NCI-H446 treated with DMSO at 0.1 percent for 48 hours (cell line): ENCODE measurements around the gene TNFRSF25.

ENCODE experiments used
- DNase-seq: peaks from one replicate; lab custom pipeline; 2025; lab: John Stamatoyannopoulos, UW

Gene TNFRSF25, protein sequence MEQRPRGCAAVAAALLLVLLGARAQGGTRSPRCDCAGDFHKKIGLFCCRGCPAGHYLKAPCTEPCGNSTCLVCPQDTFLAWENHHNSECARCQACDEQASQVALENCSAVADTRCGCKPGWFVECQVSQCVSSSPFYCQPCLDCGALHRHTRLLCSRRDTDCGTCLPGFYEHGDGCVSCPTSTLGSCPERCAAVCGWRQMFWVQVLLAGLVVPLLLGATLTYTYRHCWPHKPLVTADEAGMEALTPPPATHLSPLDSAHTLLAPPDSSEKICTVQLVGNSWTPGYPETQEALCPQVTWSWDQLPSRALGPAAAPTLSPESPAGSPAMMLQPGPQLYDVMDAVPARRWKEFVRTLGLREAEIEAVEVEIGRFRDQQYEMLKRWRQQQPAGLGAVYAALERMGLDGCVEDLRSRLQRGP

GRCh38 chr1:6466023-6466422 is at the start of gene TNFRSF25:
TSS of gene TNFRSF25 (minus strand) at chr1:6466173. CDS start at chr1:6466107, 66 bp downstream.
- no peak for DNase-seq

- DNase-seq = no peak
Measured at GRCh38 chr1:6515771-6516170, 49.8 kb upstream of the TNFRSF25 start.

DNA sequence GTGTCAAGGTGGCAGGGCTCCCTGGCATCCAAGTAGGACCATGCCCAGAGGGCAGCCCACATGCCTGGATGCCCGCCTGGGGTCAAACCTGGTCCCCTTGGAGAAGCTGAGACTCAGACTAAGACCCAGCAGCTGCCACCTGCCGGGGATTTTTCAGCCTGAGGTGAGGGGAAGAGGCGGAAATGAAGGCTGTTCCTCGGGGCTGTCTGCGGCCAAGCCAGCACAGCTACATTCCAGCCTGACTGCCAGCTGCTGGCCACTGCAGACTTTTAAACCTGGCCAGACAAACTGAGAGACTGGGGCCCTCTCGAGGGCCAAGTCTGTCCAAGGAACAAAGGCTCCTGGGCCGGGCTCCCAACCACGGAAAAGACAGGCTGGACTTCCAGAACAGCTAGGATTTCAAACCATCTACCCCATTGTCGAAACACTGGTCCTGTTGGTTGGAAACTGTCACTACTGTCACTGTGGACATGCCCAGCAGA is 47.4 kb upstream of the TNFRSF25 start:
- DNase-seq = no peak

DNA sequence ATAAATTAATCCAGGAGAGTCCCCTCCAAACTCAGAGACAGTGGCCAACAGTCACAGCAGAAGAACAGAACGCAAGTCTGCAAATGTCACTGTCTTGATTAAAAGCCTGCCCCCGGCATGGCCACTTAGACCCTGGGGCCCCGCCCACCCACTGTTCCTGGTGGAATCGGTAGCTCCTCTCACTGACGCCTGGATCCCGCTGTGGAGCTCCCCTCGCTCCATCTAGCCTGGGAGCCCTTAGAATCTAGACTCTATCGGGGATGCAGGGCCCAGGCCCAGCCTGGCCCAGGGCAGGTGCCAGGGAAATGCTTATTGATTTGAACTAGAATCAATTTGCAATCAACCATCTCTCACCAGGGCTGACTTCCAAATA is 46.9 kb upstream of the TNFRSF25 start:
- no peak for DNase-seq

- no peak for DNase-seq
Measured at GRCh38 chr1:6512245-6512907, 46.4 kb upstream of the TNFRSF25 start.

- DNase-seq = no peak
Measured at GRCh38 chr1:6511561-6512244, 45.7 kb upstream of the TNFRSF25 start.

DNA sequence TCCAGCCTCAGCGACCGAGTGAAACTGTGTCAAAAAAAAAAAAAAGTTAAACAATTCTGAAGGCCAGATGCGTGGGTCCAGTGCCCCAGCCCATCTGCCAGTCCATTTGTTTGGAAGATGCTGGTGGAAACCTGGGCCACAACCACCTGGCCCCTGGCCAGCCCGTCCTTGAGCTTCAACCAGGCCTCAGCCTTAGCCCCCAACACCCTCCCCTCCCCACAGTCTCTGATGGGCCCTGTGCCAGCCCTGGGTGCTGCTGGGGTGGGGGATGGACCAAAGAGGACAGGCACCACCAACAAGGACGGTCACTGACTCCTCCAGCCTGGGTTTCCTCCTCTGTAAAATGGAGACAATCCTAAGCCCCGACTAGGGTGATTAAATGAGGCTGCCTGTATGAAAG is 45.1 kb upstream of the TNFRSF25 start:
- DNase-seq = peak; percentile 46

DNA sequence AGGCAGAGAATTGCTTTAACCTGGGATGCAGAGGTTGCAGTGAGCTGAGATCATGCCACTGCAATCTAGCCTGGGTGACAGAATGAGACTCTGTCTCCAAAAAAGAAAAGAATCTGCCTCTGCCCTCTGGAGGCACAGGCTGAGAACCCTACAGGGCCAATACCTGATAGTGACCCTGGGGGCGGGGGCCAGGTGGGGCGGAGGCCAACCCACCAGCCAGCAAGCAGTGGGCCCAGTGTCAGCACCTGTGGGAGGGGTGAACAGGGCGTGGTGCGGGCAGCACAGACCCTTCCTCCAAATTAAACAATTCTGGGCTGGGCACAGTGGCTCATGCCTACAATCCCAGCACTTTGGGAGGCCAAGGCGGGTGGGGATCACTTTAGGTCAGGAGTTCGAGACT is 44.5 kb upstream of the TNFRSF25 start:
- no peak for DNase-seq

- DNase-seq = no peak
Measured at GRCh38 chr1:6509919-6510291, 43.9 kb upstream of the TNFRSF25 start.

- DNase-seq = no peak
Measured at GRCh38 chr1:6509220-6509918, 43.4 kb upstream of the TNFRSF25 start.

DNA sequence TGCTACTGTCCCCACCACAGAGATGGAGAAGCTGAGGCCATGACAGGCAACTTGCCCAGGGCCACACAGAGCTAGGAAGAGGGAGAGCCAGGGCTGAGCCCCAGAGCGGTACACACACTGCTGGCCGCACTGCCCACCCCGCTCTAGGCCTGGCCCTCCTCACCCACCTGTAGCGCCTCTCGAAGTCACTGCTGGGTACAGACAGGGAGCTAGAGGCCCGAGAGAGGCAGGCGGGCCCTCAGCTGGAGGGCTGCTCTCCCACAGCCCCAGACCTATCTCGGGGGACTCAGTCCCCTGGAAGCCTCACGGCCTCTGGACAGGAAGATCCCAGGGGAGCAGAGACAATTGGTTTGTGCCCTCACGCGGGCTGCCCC is 42.8 kb upstream of the TNFRSF25 start:
- DNase-seq = no peak

DNA sequence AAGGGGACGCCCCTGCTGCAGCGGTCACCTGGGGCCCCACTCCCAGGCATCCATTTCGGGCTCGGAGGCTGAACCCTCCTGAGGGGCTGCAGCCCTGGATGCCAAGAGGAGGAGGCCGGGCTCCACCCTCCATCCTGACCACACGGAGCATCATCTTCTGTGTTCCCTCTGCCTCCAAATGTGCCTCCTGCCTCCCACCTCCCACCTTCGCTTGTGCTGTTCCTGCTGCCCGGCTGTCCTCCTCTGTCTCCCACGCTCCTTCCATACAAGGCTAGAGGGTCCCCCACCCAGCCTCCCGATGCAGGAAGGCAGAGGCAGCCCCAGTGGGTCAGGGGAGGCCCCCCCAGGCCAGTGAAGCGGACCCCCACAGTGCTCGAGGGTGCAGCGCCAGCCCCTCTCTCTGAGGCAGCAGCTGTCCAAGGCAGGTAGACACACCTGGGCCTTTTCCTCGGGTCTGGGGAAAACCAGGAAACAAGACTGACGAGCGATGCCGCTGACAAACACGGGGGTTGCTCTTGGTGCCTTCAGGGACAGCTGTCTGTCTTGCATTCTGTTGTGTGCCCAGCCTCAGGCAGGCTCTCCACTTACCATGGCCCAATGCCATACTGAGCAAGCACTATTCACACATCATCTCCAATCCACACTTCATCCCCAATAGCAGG is 42.3 kb upstream of the TNFRSF25 start:
- peak; percentile 71 for DNase-seq

DNA sequence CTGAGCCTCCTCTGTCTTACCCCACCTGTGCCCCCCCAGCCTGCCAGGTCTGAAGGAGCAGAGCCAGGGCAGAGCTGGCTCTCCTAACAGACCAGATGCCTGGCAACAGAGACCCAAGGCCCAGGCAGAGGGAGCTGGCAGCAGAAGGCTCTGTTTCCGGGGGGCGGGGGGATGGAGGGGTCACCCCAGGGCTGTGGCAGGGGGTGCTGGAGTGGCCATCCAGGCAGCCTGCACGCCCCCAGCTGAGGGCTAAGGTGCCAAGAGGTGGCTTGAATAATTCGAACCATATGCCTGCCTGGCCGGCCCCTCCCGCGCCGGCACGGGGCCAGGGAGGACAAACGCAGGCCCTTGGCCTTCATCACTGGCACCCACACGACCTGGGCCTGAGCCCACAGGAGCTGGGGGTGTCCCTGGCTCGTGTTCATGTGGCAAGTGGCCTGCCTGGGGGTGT is 41.5 kb upstream of the TNFRSF25 start:
- peak; percentile 84 for DNase-seq

- no peak for DNase-seq
Measured at GRCh38 chr1:6507037-6507428, 41.1 kb upstream of the TNFRSF25 start.

GRCh38 chr1:6506210-6507036 is 40.5 kb upstream of the TNFRSF25 start:
- DNase-seq = no peak

- no peak for DNase-seq
Measured at GRCh38 chr1:6505367-6506209, 39.6 kb upstream of the TNFRSF25 start.

DNA sequence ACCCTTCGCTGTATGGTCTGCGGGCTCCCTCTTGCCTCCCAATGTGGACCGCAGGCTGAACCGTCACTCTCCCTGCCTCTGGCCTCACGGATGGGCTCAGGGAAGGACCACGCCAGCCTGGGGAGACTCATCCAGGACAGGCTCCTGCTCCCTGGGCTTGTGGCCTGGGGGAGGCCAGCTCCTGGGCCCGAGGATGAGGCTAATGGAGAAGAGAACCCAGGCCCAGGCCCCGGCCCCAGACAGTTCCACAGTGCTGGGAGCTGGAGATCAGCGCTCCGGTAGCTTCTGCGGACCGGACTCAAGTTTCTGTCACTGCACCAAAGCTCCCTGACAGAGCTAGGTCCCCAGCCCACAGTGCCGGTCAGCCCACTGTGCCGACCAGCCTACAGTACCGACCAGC is 38.9 kb upstream of the TNFRSF25 start:
- DNase-seq = no peak

DNA sequence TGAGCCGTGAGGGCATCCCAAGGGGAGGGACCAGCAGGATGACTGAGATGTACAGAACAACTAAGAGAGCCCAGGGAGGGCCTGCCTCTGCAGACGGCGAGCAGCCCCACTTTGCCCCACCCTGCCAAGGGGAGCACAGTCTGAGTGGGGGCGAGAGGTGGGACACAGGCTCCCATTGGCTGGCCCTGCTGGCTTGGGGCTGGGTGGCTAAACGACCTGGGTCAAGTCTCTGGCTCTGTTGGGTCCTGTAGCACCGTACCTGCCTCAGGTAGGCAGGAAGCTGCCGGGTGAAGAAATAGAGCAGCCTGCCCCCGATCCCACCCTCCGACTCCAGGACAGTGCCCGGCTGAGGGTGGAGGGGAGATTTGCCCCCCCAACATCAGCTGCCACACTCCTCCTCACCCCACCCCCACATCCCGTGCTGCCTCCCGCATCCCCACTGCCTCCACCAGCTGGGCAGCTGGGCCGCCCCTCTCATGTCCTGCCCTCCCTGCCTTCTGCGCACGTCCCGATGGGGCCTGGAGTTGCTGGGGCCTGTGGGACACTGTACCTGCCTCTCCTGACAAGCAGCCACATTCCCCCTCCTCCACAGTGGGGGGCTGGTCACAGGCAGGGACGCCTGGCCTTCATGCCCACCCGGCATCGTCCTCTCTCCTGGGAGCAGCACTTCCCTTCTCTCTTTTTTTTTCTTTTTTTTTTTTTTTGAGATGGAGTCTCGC is 38.1 kb upstream of the TNFRSF25 start:
- DNase-seq = no peak
